ENCODE results near the gene TM2D3.

GRCh38 chr15:101600035-101600434 is 52.1 kb downstream of the TM2D3 start:
- TF ChIP-seq CTCF (IDR thresholded peaks at IDR 0.05) = no peak
- TF ChIP-seq ELF4 (CRISPR knock-in tag; IDR thresholded peaks at IDR 0.05; ENCODE audit: low read depth) = no peak
- TF ChIP-seq, protein P1, sequence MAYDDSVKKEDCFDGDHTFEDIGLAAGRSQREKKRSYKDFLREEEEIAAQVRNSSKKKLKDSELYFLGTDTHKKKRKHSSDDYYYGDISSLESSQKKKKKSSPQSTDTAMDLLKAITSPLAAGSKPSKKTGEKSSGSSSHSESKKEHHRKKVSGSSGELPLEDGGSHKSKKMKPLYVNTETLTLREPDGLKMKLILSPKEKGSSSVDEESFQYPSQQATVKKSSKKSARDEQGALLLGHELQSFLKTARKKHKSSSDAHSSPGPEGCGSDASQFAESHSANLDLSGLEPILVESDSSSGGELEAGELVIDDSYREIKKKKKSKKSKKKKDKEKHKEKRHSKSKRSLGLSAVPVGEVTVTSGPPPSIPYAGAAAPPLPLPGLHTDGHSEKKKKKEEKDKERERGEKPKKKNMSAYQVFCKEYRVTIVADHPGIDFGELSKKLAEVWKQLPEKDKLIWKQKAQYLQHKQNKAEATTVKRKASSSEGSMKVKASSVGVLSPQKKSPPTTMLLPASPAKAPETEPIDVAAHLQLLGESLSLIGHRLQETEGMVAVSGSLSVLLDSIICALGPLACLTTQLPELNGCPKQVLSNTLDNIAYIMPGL (CRISPR knock-in tag; IDR thresholded peaks at IDR 0.05) = no peak
- TF ChIP-seq, protein P2, sequence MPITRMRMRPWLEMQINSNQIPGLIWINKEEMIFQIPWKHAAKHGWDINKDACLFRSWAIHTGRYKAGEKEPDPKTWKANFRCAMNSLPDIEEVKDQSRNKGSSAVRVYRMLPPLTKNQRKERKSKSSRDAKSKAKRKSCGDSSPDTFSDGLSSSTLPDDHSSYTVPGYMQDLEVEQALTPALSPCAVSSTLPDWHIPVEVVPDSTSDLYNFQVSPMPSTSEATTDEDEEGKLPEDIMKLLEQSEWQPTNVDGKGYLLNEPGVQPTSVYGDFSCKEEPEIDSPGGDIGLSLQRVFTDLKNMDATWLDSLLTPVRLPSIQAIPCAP (CRISPR knock-in tag; IDR thresholded peaks at IDR 0.05) = no peak
- TF ChIP-seq JUN (CRISPR knock-in tag; IDR thresholded peaks at IDR 0.05) = no peak
- no peak for TF ChIP-seq SMAD3 (CRISPR knock-in tag; IDR thresholded peaks at IDR 0.05; ENCODE audit: borderline replicate concordance)
- no peak for TF ChIP-seq CREB1 (CRISPR knock-in tag; IDR thresholded peaks at IDR 0.05)

All from WTC11 (cell line).